ENCODE measurements around the gene POLR2H. TPM values are rescaled to one million over a fixed set of nuclear protein-coding genes. Genes with fewer than 3 reads are reported as not detected.
A peak's percentile ranks its signal among the peaks of the same experiment; 100 is the strongest.

POLR2H gene
- total RNA-seq, 1 donor = 70.1 TPM

DNA sequence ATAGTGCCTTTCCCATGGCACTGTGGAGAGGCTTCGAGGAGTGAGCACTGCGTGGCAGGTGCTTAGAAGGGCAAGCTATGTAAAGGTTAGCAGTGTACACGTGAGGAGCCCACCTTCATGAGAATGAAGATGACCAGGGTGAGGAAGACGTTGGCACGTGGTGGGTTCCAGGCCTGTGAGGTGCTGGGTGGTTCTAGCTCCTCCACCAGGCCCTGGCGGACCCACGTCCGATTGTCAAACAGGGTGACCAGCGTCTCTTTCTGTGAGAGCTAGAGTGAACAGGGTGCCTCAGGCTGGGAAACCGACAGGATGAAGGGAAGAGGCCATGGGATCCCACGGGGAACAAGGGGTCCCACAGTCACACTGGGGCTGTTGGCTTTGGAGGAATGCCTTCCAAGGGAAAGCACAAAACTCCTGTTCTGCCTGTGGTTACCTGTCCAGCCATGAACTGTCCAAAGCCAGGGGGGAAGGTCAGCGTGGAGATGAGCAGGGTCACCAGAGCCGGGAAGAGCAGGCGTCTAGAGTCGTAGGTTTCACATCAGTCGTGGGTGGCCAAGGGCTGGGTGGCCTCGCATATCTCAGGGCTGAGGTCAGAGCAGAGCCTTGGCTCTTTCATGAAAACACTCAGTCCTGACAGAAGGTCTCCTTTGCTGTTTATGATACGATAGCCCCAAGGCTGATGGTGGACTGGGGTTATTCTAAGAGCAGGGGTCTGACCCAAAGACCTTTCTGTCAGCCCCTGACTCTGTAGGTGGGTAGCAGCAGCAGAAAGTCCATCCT lies 6.1 kb upstream of the POLR2H start:
- TF ChIP-seq, protein P1, sequence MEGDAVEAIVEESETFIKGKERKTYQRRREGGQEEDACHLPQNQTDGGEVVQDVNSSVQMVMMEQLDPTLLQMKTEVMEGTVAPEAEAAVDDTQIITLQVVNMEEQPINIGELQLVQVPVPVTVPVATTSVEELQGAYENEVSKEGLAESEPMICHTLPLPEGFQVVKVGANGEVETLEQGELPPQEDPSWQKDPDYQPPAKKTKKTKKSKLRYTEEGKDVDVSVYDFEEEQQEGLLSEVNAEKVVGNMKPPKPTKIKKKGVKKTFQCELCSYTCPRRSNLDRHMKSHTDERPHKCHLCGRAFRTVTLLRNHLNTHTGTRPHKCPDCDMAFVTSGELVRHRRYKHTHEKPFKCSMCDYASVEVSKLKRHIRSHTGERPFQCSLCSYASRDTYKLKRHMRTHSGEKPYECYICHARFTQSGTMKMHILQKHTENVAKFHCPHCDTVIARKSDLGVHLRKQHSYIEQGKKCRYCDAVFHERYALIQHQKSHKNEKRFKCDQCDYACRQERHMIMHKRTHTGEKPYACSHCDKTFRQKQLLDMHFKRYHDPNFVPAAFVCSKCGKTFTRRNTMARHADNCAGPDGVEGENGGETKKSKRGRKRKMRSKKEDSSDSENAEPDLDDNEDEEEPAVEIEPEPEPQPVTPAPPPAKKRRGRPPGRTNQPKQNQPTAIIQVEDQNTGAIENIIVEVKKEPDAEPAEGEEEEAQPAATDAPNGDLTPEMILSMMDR (IDR thresholded peaks at IDR 0.05; ENCODE audit: insufficient read depth, low read length) = no peak
- no peak overlapping the region for H3K4me3 ChIP-seq (ENCODE audit: low read depth, low read length)
- no peak for DNase-seq (ENCODE audit: low read depth)

DNA sequence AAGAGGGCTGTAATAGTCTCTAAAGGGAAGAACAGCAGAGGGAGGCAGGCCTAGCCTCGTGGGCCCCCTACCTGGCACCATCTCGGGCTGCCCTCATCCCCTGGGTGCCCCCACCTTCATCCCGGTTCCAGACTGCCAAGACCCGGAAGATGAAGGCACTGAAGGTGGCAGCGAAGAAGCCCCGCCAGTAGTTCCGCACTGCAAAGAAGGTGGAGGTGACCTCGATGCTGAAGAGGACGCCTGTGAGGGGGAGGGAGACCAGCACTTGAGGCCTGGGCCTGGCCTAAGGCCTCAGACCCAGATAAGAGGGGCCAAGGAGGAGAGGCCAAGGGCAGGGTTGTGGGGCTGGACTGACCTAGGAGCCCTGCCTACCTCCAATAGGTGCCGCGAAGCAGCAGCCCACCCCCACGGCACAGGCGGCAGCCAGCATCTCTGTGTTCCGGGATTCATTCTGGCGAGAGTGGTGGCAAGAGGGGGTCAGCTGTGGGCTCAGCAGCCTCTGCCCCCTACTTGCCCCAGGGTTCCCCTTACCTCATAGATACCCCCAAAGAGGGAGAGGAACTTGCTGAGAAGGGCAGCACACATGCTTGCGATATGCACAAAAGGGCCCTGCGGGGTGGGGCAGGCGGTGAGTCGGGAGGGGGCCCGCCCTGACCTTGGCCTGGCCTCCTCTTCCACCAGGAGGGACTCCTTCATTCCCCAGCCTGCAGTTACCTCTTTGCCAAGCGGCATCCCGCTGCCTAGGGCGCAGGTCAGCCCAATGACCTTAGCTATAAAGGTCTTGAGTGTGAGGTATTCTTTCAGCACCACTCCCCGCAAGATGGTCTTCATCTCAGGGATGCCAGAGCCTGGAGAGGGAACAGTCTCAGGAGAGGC lies 4.0 kb upstream of the POLR2H start:
- no peak for DNase-seq (ENCODE audit: low read depth)
- TF ChIP-seq, protein P1 (IDR thresholded peaks at IDR 0.05; ENCODE audit: insufficient read depth, low read length) = no peak
- H3K4me3 ChIP-seq (ENCODE audit: low read depth, low read length) = no peak overlapping the region

DNA sequence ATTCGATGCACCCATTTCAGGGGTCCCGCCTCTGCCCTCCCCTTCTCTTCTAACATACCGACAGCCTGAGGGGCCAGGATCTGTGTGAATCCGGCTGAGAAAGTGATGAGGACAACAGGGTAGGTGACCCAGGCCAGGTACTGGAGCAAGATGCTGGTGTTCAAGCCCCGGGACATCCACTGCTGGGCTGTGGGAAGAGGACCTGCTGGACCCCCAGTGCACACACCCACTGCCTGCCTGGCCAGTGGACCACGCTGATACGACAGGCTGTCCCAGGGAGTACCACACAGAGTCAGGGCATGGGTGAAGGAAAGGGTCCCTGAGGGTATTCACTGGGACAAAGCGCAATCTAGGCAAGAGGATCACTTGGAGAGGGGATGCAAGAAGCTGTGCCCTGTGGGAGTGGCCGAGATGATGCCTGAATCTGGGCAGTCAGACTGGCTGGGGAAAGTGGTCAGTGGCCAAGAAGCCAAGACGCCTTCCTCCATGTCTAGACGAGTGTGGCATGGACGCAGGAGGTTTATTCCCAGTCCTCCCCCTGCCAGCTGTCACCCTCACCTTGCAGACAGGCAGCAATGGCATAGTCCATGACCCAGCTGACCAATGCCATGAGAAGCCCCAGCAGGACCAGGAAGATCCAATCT lies 3.3 kb upstream of the POLR2H start:
- TF ChIP-seq, protein P1 (IDR thresholded peaks at IDR 0.05; ENCODE audit: insufficient read depth, low read length) = no peak
- no peak overlapping the region for H3K4me3 ChIP-seq (ENCODE audit: low read depth, low read length)
- no peak for DNase-seq (ENCODE audit: low read depth)

DNA sequence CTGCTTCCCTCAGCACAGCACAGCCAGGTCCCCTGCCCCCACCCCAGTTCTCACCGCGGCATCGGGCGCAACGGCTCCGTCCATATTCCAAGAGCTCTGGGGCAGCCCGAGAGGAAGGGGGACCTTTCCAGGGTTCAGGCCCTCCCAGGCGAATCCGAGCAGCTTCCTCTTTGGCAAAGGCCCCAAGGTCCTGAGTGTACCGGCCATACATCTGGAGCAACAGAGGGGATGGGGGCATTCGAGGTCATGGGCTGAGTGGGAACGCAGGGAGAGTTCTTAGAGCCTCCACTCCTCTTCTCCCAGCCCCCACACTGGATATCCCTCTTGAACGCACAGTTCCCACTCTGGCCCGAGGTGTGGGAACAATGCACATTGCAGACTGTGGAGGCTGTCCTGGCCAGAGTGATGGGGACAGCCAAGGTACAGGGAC lies 2.6 kb upstream of the POLR2H start:
- no peak overlapping the region for H3K4me3 ChIP-seq (ENCODE audit: low read depth, low read length)
- TF ChIP-seq, protein P1 (IDR thresholded peaks at IDR 0.05; ENCODE audit: insufficient read depth, low read length) = no peak
- DNase-seq (ENCODE audit: low read depth) = no peak

DNA sequence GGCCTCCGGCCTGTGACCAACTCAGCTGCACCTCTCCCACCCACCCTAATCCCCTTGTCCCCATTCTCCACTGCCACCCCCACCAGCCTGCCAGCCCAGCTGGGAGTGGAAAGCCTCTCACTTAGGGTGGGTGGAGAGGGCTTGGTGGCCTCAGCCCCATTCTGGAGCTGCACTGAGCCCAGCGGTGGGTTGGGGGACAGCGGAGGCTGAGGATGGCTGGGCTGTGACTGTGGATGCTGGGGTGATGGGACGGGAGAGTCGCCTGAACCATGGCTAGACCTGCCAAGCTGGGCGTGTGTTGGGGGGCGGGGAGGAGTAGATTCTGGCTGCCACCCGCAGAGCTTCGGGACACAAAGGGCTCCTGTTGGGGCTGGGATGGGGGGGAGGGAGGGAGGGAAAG lies 1.9 kb upstream of the POLR2H start:
- no peak for DNase-seq (ENCODE audit: low read depth)
- TF ChIP-seq, protein P1 (IDR thresholded peaks at IDR 0.05; ENCODE audit: insufficient read depth, low read length) = no peak
- no peak overlapping the region for H3K4me3 ChIP-seq (ENCODE audit: low read depth, low read length)

DNA sequence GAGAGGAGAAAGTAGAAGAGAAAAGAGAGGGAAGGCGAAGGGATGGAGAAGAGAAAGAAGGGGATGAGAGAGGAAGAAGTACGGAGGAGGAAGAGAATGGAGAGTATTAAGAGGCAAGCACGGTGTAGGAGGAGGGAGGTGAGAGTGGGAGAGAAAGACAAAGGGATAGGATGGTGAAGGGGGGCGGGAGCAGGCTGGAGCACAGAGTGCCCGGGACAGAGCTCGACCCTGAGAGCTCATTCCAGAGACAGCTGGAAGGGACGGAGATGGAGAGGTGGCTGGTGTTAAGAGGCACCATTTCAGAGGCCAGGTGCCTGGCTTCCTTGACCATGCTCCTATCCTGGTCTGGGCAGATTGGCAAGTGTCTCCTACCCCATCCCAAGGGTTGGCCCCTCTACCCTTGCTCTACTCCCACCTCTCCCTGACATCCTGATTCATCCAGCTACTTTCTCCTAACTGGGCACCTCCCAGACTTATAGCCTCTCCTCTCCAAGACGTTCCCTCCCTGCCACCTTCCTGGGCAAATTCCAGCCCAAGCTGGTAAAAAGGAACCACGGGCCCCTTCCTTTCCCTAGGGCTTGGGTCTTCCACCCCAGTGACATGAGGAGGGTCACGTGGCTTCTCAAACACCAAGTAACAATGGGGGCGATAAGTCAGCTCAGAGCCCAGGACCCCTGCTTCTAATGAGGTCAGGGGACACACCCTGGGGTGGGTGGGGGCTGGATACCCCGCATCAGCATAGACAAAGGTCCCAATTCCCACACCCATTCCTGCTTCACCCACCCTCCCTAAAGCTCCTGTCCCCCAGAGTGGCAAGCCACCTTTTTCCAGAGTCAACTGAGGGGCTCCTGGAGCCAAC lies 1.2 kb upstream of the POLR2H start:
- no peak for DNase-seq (ENCODE audit: low read depth)
- TF ChIP-seq, protein P1 (IDR thresholded peaks at IDR 0.05; ENCODE audit: insufficient read depth, low read length) = no peak
- peak overlapping the region; percentile 85 for H3K4me3 ChIP-seq (ENCODE audit: low read depth, low read length)

All from fibroblast of the aortic adventitia (primary cell).